ENCODE results near the gene MAGEB4. TPM values are rescaled to one million over a fixed set of nuclear protein-coding genes. Genes with fewer than 3 reads are reported as not detected.

MAGEB4 gene
- total RNA-seq, 1 donor from 2014 or later, result not detected

DNA sequence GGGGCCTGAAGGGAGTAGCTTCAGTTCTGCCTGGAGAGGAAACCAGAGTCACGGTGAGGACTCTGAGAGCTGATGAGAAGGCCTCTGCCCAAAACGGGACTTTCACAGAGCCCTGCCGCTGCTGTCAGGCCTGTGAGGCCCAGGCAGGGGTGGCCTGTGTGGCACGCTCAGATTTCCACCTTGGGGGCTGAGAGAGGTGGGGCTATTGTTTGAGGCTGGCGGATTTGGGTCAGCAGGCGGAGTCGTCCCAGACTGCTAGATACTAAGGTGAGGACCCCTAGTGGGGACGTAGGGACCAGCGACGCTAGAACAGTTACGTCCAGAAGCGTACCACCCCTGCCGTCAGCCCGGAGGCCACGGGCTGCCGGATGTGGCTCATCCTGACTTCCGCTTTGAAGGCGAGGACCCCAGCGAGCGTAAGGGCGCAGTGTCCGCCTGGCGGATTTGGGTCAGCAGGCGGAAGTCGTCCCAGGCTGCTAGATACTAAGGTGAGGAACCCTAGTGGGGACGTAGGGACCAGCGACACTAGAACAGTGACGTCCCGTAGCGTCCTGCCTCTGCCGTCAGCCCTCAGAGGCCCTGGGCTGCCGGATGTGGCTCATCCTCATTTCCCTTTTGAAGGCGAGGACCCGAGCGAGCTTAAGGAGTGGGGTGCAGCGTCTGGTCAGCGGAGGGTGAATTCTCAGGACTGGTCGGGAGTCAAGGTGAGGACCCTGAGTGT is 5.1 kb downstream of the MAGEB4 start, which contains the start of gene MAGEB1:
TSS of gene MAGEB1 (plus strand) at position 378 of the 721 bp plus-strand sequence. CDS start 3,348 bp downstream, outside the sequence.
- peaks cover 2% of the 10 kb centered on the region for H3K4me1 Mint-ChIP-seq (ENCODE audit: low read depth)
- no peaks in the 10 kb centered on the region for H3K9me3 Mint-ChIP-seq (ENCODE audit: low read depth)
- no peak for DNase-seq (ENCODE audit: low spot score, unreplicated experiment)
- TF ChIP-seq, protein P1, sequence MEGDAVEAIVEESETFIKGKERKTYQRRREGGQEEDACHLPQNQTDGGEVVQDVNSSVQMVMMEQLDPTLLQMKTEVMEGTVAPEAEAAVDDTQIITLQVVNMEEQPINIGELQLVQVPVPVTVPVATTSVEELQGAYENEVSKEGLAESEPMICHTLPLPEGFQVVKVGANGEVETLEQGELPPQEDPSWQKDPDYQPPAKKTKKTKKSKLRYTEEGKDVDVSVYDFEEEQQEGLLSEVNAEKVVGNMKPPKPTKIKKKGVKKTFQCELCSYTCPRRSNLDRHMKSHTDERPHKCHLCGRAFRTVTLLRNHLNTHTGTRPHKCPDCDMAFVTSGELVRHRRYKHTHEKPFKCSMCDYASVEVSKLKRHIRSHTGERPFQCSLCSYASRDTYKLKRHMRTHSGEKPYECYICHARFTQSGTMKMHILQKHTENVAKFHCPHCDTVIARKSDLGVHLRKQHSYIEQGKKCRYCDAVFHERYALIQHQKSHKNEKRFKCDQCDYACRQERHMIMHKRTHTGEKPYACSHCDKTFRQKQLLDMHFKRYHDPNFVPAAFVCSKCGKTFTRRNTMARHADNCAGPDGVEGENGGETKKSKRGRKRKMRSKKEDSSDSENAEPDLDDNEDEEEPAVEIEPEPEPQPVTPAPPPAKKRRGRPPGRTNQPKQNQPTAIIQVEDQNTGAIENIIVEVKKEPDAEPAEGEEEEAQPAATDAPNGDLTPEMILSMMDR (IDR thresholded peaks at IDR 0.05; ENCODE audit: unreplicated experiment), result no peak
- no peak within 1 kb of the TSS for H3K27ac Mint-ChIP-seq
- H3K4me3 Mint-ChIP-seq (ENCODE audit: low read depth), result no peak within 1 kb of the TSS
- no peaks in the 10 kb centered on the region for H3K36me3 Mint-ChIP-seq (ENCODE audit: insufficient read depth)
- H3K27me3 Mint-ChIP-seq, result no peaks in the 10 kb centered on the region

DNA sequence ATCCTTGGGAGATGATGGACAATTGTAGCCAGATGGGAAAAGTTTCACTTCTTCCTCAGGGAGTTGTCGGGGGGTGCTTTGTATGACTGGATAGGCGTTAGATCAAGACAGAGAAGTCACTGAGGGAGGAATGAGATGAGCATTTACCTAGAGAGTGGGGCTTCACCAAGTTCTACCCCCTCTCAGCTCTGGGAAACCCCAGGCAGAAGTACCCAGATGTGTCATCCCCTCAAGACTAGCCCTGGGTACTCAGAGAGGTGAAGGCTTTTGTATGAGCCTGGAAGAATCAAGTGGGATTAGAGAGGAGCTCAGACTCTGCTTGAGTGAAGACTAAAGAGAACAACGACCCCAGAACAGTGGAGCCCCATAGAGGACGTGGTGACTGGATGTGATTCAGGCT is 7.1 kb downstream of the MAGEB4 start:
- Mint-ChIP-seq H3K9me3 (ENCODE audit: low read depth) (no peaks in the 10 kb centered on the region), H3K4me3 (ENCODE audit: low read depth) (no peak overlapping the region), H3K4me1 (ENCODE audit: low read depth) (no peaks in the 10 kb centered on the region), H3K27me3 (no peaks in the 10 kb centered on the region), H3K36me3 (ENCODE audit: insufficient read depth) (no peaks in the 10 kb centered on the region), H3K27ac (no peak overlapping the region)
- DNase-seq (ENCODE audit: low spot score, unreplicated experiment), result no peak
- TF ChIP-seq, protein P1 (IDR thresholded peaks at IDR 0.05; ENCODE audit: unreplicated experiment), result no peak

DNA sequence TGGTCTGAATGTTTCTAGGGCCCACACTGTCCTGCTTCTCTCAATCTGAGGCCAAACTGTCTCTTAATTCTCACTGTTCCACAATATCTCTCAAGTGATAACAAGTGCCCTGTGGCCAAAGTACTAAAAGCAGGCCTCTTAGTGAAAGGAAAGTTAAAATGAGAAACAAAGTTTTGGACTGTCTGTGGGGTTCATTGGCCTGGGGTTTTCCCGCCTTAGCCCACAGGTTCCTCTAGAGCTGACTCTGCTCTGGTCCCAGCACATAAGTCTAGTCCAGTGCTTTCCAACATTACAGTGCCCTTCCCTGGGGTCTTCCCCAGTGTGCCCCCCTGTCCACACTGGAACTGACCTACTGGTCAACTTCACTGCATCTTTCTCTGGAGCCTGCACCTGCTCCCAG is 11.5 kb downstream of the MAGEB4 start:
- no peaks in the 10 kb centered on the region for H3K27me3 Mint-ChIP-seq
- H3K4me1 Mint-ChIP-seq (ENCODE audit: low read depth), result no peaks in the 10 kb centered on the region
- H3K4me3 Mint-ChIP-seq (ENCODE audit: low read depth), result no peak overlapping the region
- H3K9me3 Mint-ChIP-seq (ENCODE audit: low read depth), result peaks cover 17% of the 10 kb centered on the region
- H3K36me3 Mint-ChIP-seq (ENCODE audit: insufficient read depth), result no peaks in the 10 kb centered on the region
- no peak overlapping the region for H3K27ac Mint-ChIP-seq
- TF ChIP-seq, protein P1 (IDR thresholded peaks at IDR 0.05; ENCODE audit: unreplicated experiment), result no peak
- no peak for DNase-seq (ENCODE audit: low spot score, unreplicated experiment)

DNA sequence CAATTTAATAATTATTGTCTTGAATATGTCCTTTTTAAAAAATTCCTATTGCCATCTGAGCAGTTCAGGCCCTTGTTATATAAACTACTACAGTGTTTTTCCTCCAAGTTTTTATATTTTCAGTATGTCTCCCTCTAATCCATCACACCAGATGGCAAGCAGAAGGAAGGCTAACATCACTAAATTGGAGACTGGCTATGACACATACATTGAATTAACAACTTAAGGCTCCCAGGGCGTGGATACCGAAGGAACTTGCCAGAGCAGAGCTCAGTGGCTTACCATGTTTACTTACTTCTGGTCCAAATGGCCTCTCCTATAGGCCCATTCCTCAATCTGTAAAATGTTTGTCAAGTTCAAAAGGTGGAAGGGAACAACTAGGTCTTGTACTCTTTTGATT is 18.1 kb downstream of the MAGEB4 start:
- H3K4me1 Mint-ChIP-seq (ENCODE audit: low read depth), result peaks cover 2% of the 10 kb centered on the region
- no peaks in the 10 kb centered on the region for H3K27me3 Mint-ChIP-seq
- H3K9me3 Mint-ChIP-seq (ENCODE audit: low read depth), result peaks cover 17% of the 10 kb centered on the region
- H3K27ac Mint-ChIP-seq, result no peak overlapping the region
- H3K36me3 Mint-ChIP-seq (ENCODE audit: insufficient read depth), result no peaks in the 10 kb centered on the region
- no peak for DNase-seq (ENCODE audit: low spot score, unreplicated experiment)
- TF ChIP-seq, protein P1 (IDR thresholded peaks at IDR 0.05; ENCODE audit: unreplicated experiment), result no peak
- no peak overlapping the region for H3K4me3 Mint-ChIP-seq (ENCODE audit: low read depth)

DNA sequence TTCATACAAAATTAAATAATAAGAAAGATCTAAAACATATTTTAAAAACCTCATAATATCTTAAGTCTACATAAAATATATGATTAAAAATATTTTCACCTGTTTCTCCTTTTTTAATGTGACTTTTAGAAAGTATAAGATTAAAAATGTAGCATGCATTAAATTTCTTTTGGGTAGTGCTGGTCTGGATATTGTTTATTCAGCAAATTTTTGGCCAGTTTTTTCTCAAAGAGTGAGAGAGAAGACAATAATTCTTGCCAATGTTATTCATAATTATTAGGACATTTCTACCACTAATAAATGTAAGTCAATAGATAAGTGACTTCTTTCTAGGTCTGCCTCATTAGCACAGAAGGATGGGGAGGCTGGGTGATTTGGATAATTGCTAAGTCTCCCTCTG is 19.2 kb downstream of the MAGEB4 start:
- Mint-ChIP-seq H3K4me1 (ENCODE audit: low read depth) (peaks cover 4% of the 10 kb centered on the region), H3K27me3 (no peaks in the 10 kb centered on the region), H3K27ac (no peak overlapping the region), H3K4me3 (ENCODE audit: low read depth) (no peak overlapping the region), H3K9me3 (ENCODE audit: low read depth) (peaks cover 10% of the 10 kb centered on the region), H3K36me3 (ENCODE audit: insufficient read depth) (no peaks in the 10 kb centered on the region)
- DNase-seq (ENCODE audit: low spot score, unreplicated experiment), result no peak
- TF ChIP-seq, protein P1 (IDR thresholded peaks at IDR 0.05; ENCODE audit: unreplicated experiment), result no peak
